Pancreas (tissue), 10 donors: ENCODE data around the gene SETD1A. TPM values are rescaled to one million over a fixed set of nuclear protein-coding genes. Genes with fewer than 3 reads are reported as not detected.

Experiments used
- ATAC-seq, 4 donors: fragments of 200-7000 bp; cut with Tn5 transposase; one replicate each; pipeline versions ENCODE4 v1.8.0 to v1.9.1; 2020; ENCODE audit warnings: mild to moderate bottlenecking in 4 of 4, moderate library complexity in 4 of 4
- DNase-seq, 6 donors: peaks; one replicate each; pipeline ENCODE4 v3.0.0-alpha.2; 2020
- FAIRE-seq: peaks from 2 replicates; lab custom pipeline; 2012; peaks lifted over from hg19 to GRCh38; lab: Jason Lieb, UNC
- H3K27ac ChIP-seq, 4 donors: fragments of 200-600 bp; sonication (generic); 1 replicate in 3 of 4; 2 replicates in 1 of 4; pipeline versions ENCODE4 v1.5.0 to v1.8.0; 2020
- H3K27me3 ChIP-seq, 4 donors: fragments of 200-600 bp; one replicate each; pipeline ENCODE4 v1.8.0; 2021
- H3K36me3 ChIP-seq, 3 donors: fragments of 200-600 bp; sonication (generic) in 1 of 3; one replicate each; pipeline versions ENCODE4 v1.5.0 to v1.8.0; 2020 to 2021
- H3K4me1 ChIP-seq, 3 donors: fragments of 200-600 bp; one replicate each; pipeline ENCODE4 v1.8.0; 2021
- H3K4me3 ChIP-seq, 4 donors: fragments of 200-600 bp; sonication (generic) in 2 of 4; one replicate each; pipeline versions ENCODE4 v1.5.0 to v1.8.0; 2020 to 2021
- H3K9me3 ChIP-seq, 4 donors: fragments of 200-600 bp; one replicate each; pipeline ENCODE4 v1.8.0; 2021
- WGBS, 2 donors: extraction: QIAGEN DNeasy Blood & Tissue Kit; methylation state at CpG; one replicate each; pipeline ENCODE4 v1.1.7; 2013; 5-methylcytosine and 5-hydroxymethylcytosine counted together
- intact Hi-C, 3 donors: fragments of 100-400 bp; cut with DNase I; formaldehyde crosslinking; loops; one replicate each; pipeline versions ENCODE4 v1.11.1 to v1.14.2; 2022
- polyA plus RNA-seq, 2 donors: library from polyadenylated mRNA; stranded (reverse); fragments of 200-250 nt; gene quantifications; one replicate each; pipeline ENCODE4 v1.2.3, GENCODE V29; 2013
- total RNA-seq, 6 donors: library from RNA; stranded (reverse); fragmentation: NEBNext Ultra II Directional in 4 of 6; extraction: Animal tissue kit (Norgen Biotek cat#: 25700) in 4 of 6; gene quantifications; one replicate each; pipeline versions ENCODE4 v1.2.1 to v1.2.4, GENCODE V29; 2021 to 2023
- TF ChIP-seq, protein P1 (sequence below), 4 donors: fragments of 200-600 bp; sonication (generic) in 3 of 4; IDR thresholded peaks; one replicate each; pipeline versions ENCODE4 v1.5.0 to v1.8.0; 2021; ENCODE audit warnings: antibody characterized with exemption in 4 of 4
- donor health status: healthy with polysubstance abuse.
- donor health status: DM: no; HTN: no; CAD: no; lungs with moderate emphysema.
- donor health status: DM: no; HTN: no; CAD: no.
- donor health status: control.
- donor health status: control.
- donor health status: Bipolar disorder and iron deficiency.
- donor health status: DM: yes; HTN: yes; CAD: no.
- donor health status: DM: no; HTN: no; CAD: no.
- donor health status: DM: no; HTN: no; CAD: no.
- donor health status: DM: yes; HTN: yes; CAD: no.

SETD1A gene
- total and polyA plus RNA-seq, 8 donors: 6.5 to 17.9 (median 8.5) TPM

DNA sequence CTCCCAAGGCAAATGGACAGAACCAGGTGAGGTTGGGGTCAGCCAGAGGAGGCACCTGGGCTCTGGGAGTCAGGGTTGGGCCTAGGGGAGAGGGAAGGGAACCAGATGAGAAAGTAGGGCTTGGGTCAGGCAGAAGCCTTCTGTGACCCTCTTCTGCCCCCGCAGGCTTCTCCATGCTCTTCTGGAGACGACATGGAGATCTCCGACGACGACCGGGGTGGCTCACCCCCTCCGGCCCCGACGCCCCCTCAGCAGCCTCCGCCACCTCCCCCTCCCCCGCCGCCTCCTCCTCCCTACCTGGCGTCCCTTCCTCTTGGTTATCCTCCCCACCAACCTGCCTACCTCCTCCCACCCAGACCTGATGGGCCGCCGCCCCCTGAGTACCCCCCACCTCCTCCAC is 7.9 kb downstream of the SETD1A start:
- WGBS, 2 donors: 85 to 92% methylated on average over 10 to 15 of the region's 15 CpGs
- Histone ChIP-seq H3K9me3 (no peaks in the 10 kb centered on the region), H3K36me3 (peaks cover 8 to 73% (median 17%) of the 10 kb centered on the region in 3 donors), H3K4me1 (no peaks in the 10 kb centered on the region), H3K4me3 (no peak overlapping the region), H3K27me3 (no peaks in the 10 kb centered on the region), H3K27ac (no peak overlapping the region)
- DNase-seq (no peak), ATAC-seq (no peak), FAIRE-seq (no peak)
- TF ChIP-seq, protein P1, sequence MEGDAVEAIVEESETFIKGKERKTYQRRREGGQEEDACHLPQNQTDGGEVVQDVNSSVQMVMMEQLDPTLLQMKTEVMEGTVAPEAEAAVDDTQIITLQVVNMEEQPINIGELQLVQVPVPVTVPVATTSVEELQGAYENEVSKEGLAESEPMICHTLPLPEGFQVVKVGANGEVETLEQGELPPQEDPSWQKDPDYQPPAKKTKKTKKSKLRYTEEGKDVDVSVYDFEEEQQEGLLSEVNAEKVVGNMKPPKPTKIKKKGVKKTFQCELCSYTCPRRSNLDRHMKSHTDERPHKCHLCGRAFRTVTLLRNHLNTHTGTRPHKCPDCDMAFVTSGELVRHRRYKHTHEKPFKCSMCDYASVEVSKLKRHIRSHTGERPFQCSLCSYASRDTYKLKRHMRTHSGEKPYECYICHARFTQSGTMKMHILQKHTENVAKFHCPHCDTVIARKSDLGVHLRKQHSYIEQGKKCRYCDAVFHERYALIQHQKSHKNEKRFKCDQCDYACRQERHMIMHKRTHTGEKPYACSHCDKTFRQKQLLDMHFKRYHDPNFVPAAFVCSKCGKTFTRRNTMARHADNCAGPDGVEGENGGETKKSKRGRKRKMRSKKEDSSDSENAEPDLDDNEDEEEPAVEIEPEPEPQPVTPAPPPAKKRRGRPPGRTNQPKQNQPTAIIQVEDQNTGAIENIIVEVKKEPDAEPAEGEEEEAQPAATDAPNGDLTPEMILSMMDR (IDR thresholded peaks at IDR 0.05): no peak
- intact Hi-C loops: no loop called here

DNA sequence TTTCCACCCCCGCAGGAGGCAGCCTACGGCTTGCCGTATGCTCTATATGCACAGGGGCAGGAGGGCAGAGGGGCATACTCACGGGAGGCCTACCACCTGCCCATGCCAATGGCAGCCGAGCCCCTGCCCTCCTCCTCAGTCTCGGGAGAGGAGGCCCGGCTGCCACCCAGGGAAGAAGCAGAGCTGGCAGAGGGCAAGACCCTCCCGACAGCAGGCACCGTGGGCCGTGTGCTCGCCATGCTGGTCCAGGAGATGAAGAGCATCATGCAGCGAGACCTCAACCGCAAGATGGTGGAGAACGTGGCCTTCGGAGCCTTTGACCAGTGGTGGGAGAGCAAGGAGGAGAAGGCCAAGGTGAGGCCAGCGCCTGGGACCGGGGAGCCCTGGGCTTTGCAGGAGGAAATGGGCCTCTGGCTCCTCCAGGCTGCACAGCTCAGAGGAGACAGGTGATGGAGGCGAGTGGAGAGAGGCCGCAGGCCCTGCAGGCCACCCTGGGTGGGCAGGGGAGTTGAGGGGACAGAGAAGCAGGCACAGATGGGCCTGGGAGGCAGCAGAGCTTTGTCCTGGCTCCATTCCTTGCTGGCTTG is 8.6 kb downstream of the SETD1A start:
- no peaks in the 10 kb centered on the region for H3K9me3 ChIP-seq
- DNase-seq (no peak), ATAC-seq (no peak), FAIRE-seq (no peak)
- WGBS, 2 donors: 93 to 94% methylated on average over 19 of the region's 19 CpGs
- no peak overlapping the region for H3K27ac ChIP-seq
- no peak overlapping the region for H3K4me3 ChIP-seq
- H3K36me3 ChIP-seq: peaks cover 8 to 73% (median 15%) of the 10 kb centered on the region in 3 donors
- no peaks in the 10 kb centered on the region for H3K27me3 ChIP-seq
- no peaks in the 10 kb centered on the region for H3K4me1 ChIP-seq
- intact Hi-C loops: no loop called here
- TF ChIP-seq, protein P1 (IDR thresholded peaks at IDR 0.05): no peak

DNA sequence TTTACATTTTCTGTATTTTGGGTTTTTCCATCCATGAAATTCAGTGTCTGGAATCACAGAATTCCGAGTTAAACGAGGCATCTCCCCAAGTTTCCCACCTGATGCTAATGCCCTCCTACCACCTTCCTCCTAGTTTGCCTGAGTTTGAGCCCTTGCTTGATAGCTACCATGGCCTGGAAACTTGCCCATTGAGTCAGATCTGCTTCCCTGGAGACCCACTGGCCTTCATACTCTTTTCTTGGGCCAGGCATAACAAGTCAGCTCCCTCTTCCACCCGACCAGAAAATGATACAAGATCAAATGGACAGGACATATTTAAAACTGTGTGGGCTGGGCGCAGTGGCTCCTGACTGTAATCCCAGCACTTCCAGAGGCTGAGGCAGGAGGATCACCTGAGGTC is 10.2 kb downstream of the SETD1A start:
- H3K4me1 ChIP-seq: no peaks in the 10 kb centered on the region
- no peak for ATAC-seq
- intact Hi-C loops: no loop called here
- DNase-seq: no peak
- H3K27me3 ChIP-seq: no peaks in the 10 kb centered on the region
- H3K4me3 ChIP-seq: no peak overlapping the region
- peaks cover 3 to 71% (median 21%) of the 10 kb centered on the region in 3 donors for H3K36me3 ChIP-seq
- H3K9me3 ChIP-seq: no peaks in the 10 kb centered on the region
- no peak for FAIRE-seq
- TF ChIP-seq, protein P1 (IDR thresholded peaks at IDR 0.05): no peak
- no peak overlapping the region for H3K27ac ChIP-seq
- 84 to 85% methylated on average over 4 of the region's 4 CpGs for WGBS, 2 donors

DNA sequence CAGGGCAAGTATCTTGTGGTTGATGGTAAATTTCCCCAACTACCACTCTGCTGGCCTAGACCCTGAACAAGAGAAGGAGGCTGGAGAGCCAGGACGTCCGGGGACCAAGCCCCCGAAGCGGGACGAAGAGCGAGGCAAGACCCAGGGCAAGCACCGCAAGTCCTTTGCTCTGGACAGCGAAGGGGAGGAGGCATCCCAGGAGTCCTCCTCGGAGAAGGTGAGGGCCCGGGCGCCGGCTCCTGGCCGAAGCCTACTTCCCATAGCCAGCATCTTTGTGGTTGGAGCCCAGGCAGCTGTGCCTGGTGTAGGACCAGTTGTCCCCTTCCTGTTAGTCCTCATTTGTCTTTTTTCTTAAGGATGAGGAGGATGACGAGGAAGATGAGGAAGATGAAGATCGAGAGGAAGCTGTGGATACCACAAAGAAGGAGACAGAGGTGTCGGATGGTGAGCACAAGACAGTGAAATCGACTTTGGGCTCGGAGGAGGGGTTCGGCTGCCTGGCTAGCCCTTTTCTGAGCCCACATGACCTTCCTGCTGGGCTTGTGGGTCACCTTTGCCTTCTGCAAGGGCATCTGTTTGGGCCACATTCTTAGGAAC is 11.8 kb downstream of the SETD1A start:
- intact Hi-C loops: no loop called here
- TF ChIP-seq, protein P1 (IDR thresholded peaks at IDR 0.05): no peak
- WGBS, 2 donors: 92 to 95% methylated on average over 19 of the region's 19 CpGs

DNA sequence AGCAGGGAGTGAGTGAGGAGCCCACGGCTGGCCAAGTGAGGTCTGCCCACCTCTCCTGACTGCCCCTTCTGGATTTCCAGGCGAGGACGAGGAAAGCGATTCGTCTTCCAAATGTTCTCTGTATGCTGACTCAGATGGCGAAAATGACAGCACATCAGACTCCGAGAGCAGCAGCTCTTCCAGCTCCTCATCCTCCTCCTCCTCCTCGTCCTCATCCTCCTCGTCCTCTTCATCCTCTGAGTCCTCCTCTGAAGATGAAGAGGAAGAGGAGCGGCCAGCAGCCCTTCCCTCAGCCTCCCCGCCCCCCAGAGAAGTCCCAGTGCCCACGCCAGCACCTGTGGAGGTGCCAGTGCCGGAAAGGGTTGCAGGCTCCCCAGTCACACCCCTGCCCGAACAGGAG is 13.7 kb downstream of the SETD1A start:
- DNase-seq (no peak), ATAC-seq (no peak), FAIRE-seq (no peak)
- no peak overlapping the region for H3K4me3 ChIP-seq
- H3K36me3 ChIP-seq: peaks cover 3 to 57% (median 30%) of the 10 kb centered on the region in 3 donors
- no peaks in the 10 kb centered on the region for H3K27me3 ChIP-seq
- intact Hi-C loops: no loop called here
- H3K27ac ChIP-seq: no peak overlapping the region
- TF ChIP-seq, protein P1 (IDR thresholded peaks at IDR 0.05): no peak
- H3K9me3 ChIP-seq: no peaks in the 10 kb centered on the region
- no peaks in the 10 kb centered on the region for H3K4me1 ChIP-seq
- 93 to 97% methylated on average over 14 of the region's 14 CpGs for WGBS, 2 donors

More for the DNA sequence above, 11.8 kb downstream of the SETD1A start:
- Histone ChIP-seq H3K27me3 (no peaks in the 10 kb centered on the region), H3K4me3 (no peak overlapping the region), H3K9me3 (no peaks in the 10 kb centered on the region), H3K4me1 (no peaks in the 10 kb centered on the region), H3K36me3 (peaks cover 3 to 66% (median 31%) of the 10 kb centered on the region in 3 donors), H3K27ac (no peak overlapping the region)
- DNase-seq (no peak), FAIRE-seq (no peak), ATAC-seq (no peak)
